HT-29 (cell line): ENCODE measurements around the gene MTMR4. TPM values are rescaled to one million over a fixed set of nuclear protein-coding genes. Genes with fewer than 3 reads are reported as not detected.
A peak's percentile ranks its signal among the peaks of the same experiment; 100 is the strongest.
"Not testable (repeated sequence)": the region's sequence is repeated elsewhere in the genome, so short reads cannot be mapped to it uniquely, and the experiment has no call there.

Experiments used
- DNase-seq: peaks from one replicate; pipeline ENCODE4 v3.0.0-alpha.2; 2015; ENCODE audit warnings: low spot score
- total RNA-seq: library from RNA; depleted of rRNA; stranded (reverse); fragments of >200 nt; shearing (Covaris generic); gene quantifications from 2 replicates; pipeline ENCODE4 v1.2.3, GENCODE V29; 2014; rRNA removed

Gene MTMR4
- 39.1 and 50.0 TPM in 2 replicates for total RNA-seq

DNA sequence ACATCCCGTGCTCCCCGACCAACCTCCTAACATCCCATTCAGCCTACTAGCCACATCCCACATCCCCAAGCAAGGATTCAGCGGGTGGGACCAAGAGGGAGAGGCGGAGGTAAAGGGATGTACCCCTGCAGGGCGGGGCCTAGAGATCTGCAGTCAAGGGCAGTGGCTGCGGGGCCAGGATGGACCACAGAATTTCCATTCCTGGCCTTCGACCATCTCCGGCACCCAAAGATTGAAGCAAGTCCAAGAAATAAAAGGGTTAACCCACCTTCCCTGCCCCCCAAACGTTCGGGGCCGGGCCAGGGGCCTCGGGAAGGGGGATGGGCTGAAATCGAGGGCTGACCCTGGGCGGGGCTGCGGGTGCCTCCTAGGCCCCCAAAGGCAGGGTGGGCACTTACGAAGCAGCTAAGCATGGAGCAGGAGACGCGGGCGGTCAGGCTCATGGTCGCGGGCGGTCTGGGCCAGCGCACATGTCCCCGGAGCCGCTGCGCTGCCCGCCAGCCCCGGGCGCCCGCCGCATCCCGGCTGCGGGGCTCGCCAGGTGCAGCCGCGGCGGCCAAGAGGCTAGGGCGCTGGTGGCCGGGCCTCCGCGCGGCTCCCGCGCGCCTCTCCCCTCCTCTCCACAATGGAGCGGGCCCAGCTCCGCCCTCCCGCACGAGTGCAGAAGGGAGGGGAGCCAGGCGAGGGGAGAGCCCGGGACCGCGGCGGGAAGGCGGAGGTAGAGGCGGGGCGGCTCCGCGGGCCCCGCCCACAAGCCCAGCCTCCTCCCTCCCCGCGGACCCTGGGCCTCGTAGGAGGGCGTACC, at the start of gene MTMR4:
Gene MTMR4, minus strand, starts transcription at position 674 of the 805 bp plus-strand sequence. Its CDS starts 231 bp downstream, at position 443.
- DNase-seq: peak; percentile 77

- no peak for DNase-seq
Observed at GRCh38 chr17:58560511-58560910, 46.1 kb upstream of the MTMR4 start.

- no peak for DNase-seq
Observed at GRCh38 chr17:58557981-58558380, 43.5 kb upstream of the MTMR4 start.

DNA sequence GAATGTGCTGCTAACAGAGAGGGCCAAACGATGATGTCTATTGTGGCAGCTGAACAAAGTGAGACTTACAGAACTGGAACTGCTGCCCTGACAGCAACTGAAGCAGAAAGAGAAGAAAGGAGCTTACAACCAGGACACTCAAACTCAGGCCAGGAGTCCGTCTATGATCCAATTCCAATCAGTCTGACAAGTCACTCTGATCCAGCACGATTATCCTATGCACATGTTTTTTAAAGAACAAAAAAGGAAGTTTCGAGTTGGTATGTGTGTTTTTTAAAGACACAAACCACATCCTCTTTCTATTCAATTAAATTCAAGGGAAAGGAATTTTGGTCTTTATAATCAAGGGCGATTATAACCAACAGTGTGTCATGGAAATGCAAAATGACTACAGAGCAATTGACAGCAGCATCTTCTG, 42.4 kb upstream of the MTMR4 start:
- no peak for DNase-seq

DNA sequence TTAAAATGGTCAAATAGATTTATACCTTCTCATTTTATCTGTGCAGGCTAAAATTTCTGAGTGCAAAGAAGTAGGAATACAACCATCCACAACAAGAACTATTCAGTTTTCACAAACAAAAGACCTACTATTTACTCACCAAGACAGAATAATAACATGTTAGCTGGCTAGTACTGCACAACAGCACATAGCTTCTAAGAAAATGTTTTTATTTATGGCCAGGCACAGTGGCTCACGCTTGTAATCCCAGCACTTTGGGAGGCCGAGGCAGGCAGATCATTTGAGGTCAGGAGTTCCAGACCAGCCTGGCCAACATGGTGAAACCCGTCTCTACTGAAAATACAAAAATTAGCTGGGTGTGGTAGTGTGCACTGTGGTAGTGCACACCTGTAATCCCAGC, 40.7 kb upstream of the MTMR4 start:
- DNase-seq: not testable (repeated sequence)

DNA sequence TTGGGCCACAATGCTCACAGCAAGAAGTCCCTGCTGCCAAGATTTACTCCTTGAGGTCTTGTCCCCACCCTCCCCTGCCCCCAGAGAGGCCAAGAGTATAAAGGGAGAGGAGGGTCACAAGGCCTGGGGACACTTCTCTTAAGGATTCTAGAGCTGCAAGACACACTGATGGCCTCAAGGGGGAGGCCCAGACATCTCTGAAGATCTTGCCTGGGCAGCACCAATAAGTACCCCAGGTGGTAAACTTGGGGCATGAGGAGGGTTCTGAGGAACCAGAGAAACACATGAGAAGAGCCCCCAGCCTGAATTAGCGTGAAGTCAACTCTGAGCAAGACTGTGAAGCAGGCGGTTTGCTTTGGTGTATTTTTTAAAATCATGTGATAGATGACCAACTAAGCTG, 26.8 kb upstream of the MTMR4 start:
- peak; percentile 15 for DNase-seq

DNA sequence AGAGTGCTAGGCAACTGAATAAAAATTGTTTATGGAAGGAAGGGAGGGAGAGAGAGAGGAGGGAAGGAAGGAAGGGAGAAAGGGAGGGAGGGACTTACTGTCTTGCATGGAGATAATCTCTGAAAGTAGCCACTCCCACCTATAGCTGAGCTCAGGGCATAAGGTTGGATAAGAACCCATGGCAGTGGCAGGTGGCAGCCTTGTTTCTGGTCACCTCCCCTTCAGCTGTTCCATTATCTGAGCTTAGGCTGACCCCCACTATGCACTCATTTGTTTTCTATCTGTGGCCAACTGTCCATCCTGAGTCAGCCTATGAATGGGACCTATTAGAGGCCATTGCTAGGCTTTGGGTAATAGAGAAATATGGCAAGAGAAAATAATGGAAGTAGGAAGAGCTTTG, 25.3 kb upstream of the MTMR4 start:
- no peak for DNase-seq

- DNase-seq: no peak
Observed at GRCh38 chr17:58538811-58539409, 24.5 kb upstream of the MTMR4 start.

DNA sequence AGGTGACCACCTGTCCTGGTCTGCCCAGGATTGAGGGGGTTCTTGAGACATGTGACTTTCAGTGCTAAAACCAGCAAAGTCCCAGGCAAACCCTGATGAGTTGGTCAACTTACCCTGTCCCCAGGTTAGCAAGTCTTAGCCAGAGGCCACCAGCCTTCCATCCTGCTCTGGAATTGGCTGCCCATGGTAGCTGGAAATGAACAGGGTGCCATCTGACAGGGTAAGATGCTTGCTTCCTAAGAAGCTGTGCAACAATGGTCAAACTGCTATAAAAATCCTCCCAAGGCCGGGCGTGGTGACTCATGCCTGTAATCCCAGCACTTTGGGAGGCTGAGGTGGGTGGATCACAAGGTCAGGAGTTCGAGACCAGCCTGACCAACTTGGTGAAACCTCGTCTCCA, 22.8 kb upstream of the MTMR4 start:
- DNase-seq: no peak

DNA sequence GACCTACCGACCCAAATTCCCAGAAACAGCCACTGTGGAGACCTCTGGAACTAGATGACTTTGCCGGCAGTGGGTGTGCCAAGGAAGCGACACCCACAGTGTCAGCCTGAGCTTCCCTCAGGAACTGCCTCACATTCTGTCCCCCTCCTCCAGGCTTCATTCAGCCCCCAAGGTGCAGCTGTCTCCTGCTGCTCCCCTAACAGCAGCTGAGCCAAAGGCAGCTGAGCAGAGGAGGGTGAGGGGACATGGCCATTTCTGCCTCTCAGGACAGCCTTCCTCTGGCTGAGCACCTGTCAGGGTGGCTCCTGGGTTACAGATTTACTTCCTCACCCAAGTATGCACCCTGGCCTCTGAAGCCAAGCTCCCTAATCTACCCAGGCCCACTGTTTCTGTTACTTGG, 22.1 kb upstream of the MTMR4 start:
- DNase-seq: no peak

DNA sequence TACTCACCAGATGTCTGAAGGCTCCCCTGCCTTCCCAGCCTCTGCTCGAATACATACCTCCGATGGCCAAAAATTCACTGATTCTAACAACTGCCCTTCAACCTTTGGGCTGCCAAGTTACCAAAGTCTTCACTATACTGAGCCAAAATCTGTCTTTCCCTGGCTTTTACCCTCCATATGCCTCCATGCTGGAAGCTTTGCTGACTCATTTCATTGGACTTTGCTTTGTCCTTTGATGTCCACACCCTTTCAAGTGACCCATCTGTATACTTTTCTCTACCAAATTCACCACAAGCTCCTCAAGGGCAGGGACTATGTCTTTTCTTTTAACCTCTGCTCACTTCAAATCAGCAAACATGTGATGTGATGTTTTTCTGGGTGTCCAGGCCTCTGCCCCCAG, 21.0 kb upstream of the MTMR4 start:
- DNase-seq: no peak

DNA sequence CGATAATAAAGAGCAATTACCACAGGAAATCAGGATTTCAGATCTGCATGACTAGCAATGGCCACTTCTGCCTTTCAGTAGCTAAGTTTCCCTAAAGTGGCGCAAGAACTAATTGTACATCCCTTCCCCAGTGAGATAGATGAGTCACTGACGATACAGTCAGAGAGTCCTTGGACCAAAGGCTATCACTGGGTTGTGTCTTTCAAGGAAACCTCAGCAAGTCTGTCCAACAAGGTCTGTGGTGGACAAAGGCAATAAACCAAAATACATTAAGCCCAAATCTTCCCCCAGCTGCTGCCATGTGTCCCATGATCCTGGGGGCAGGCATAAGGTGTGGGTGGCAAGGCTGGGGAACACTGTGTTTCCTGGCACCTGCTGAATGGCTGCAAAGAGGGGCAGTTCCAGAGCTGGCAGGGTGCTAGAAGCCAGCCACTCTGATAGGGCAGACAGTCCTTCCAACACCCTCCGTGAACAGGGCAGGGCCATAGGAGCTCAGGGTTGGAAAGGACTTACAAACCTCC, 20.5 kb upstream of the MTMR4 start:
- DNase-seq: no peak

- no peak for DNase-seq
Observed at GRCh38 chr17:58534331-58534730, 19.9 kb upstream of the MTMR4 start.

- no peak for DNase-seq
Observed at GRCh38 chr17:58533616-58534188, 19.3 kb upstream of the MTMR4 start.

- no peak for DNase-seq
Observed at GRCh38 chr17:58532555-58532951, 18.1 kb upstream of the MTMR4 start.

DNA sequence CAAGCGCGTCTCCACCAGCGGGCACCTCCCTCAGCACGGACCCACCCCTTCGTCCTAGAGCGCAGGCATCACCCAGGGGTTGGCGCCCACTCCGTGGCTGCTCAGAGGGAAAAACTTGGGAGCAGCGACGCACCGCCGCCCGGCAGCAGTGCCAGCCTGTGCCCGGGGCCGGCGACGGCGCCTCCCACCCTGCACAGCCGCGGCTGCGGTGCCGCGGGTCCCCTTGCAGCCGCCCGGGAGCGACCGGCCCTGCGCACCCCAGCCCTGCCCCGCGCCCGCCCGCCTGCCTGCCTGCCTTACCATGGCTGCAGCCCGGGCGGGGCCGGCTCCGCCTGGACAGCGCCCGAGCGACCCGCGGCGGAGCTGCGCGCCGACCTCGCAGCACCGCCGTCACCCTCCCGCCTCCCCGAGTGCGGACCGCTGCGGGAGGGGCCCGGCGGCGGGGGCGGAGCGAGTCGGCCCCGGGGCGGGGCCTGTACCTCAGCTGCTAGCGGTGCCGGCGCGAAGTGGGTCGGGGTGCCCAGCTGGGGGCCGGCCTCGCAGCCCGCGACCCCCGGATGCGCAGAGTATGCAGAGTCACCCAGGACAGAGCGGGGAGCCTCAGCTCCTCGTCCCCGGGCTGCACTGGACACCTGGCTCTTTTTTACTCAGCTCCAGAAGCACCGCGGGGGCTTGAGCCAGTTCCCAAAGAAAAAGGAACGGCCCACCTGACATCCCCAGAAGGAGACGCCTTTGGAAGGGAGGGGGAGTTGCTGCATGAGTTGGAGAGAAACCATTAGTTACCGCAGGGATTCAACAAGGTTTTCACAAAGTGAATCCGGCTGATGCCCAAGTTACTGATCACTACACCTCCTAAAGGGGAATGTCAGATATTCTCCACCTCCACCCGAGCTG, 17.5 kb upstream of the MTMR4 start:
- DNase-seq: peak; percentile 26

DNA sequence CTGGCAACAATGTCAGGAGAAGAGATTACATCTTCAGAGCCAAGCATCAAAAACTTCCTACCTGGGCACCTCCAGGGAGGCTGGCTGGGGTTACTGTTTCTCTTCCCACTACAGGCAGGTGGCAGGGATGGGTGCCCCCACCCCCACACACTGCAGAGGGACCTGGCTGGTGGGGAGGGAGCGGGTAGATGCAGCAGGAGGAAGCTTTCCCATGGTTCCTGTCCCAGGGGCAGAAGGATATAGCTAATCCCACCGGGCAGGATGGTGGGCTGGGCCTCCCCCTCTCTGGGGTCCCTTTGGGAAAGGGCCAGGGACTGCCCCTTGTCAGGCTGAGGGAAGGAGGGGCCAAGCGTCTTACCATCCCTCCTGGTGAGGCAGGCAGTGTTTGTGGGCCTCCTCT, 16.7 kb upstream of the MTMR4 start:
- no peak for DNase-seq

DNA sequence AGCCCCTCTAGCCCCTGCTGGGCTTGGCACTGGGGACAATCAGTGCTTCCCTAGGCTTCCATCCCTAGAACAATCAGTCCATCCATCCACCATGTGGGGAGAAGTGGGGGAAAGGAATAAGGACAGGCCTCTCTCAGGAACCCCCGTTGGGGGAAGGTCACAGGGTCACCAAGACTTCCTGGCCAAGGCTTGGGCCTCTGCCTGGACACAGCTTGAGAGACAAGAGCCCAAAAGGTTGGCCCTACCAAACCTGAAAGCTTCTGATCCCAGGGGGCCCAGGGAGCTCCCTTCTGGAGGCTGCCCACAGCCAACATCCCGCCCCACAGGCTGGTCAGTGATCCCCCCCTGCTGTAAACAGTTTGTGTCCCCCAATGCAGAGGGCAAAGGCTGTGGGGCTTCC, 16.2 kb upstream of the MTMR4 start:
- no peak for DNase-seq

DNA sequence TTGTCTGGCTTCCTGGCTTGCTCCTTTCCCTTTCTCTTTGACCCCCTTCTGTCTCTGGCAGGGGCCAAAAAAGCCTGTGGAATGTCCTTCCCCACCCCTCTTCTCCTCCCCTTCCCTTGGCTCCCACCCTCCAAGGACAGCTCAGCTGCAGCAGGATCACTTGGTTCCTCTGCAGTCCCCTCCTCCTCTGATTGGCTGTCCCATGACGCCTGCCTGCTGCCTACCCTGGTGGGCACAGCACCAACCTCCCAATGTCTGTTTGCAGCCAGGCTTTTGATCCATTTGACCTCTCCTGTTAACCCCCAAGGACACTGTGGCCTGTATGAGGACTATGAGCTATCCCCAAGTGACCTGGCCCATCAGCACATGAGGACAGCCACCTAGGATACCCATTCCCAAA, 14.8 kb upstream of the MTMR4 start:
- no peak for DNase-seq

GRCh38 chr17:58528443-58528842, 14.0 kb upstream of the MTMR4 start:
- DNase-seq: no peak

DNA sequence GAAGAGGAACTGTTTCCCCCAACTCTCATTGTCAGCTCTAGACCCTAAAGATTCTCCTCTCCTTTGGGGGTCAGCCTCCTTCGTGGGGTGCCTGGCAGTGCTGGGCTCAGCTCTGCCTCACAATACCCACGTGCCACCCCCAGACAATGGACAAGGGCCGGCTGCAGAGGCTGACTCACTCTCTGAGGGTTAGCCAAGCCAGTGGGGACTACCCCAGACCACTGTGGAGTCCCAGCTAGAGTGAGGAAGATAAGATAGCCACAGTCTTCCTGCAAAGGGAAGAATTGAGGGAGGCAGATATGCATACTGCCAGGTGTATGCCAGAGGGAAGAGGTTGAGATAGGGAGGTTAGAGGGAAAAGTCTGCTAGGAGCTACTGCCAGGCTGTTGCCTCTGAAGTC, 13.5 kb upstream of the MTMR4 start:
- no peak for DNase-seq

DNA sequence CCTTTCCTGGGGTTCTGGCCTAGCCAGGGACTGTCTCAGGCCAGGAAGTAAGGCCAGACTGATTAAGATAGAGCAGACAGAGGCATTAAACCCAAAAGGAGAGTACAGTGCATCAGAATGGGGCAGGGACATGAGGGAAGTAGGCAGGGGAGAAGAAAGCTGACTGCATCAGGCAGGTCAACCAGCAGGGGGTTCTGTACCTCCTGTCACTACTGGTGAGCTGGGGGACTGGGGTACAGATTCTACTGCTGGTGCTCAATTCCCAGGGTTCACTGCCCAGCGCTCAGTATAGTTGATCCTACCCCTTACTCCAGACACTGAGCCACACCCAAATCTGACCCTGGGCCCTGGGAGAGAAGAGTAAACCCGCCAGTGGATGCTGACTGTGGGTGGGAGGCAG, 12.9 kb upstream of the MTMR4 start:
- DNase-seq: no peak
